Measurements from ENCODE around the gene ESYT1.

The ESYT1 gene

GRCh38 chr12:56118688-56119357 lies 9.2 kb upstream of the ESYT1 start:
- Histone ChIP-seq H3K27me3 (no peaks in the 10 kb centered on the region), H3K4me3 (peak overlapping the region; percentile 62 to 75), H3K27ac (peak overlapping the region; percentile 86 to 94), H3K4me1 (peaks cover 0 to 30% (median 24%) of the 10 kb centered on the region in 4 donors), H3K36me3 (peaks cover 20 to 29% (median 21%) of the 10 kb centered on the region in 3 donors), H3K9me3 (no peaks in the 10 kb centered on the region)
- intact Hi-C loops (cut with DNase I; ENCODE audit: low total_unique reads): loop anchor here (2.0 to 5.0 kb wide), 2 partner anchors 106 to 348 kb away; partner anchors contain the start of genes NABP2 and SPRYD4
- no peak for DNase-seq
- TF ChIP-seq CTCF (IDR thresholded peaks at IDR 0.05): no peak

GRCh38 chr12:56119361-56119796 lies 8.7 kb upstream of the ESYT1 start:
- no peaks in the 10 kb centered on the region for H3K27me3 ChIP-seq
- intact Hi-C loops (cut with DNase I; ENCODE audit: low total_unique reads): loop anchor here (2.0 to 5.0 kb wide), 2 partner anchors 105 to 348 kb away; partner anchors contain the start of genes NABP2 and SPRYD4

GRCh38 chr12:56120158-56120846 lies 7.8 kb upstream of the ESYT1 start:
- Histone ChIP-seq H3K9me3 (no peaks in the 10 kb centered on the region), H3K27ac (peak overlapping the region; percentile 86 to 94), H3K4me3 (no peak overlapping the region), H3K4me1 (peaks cover 0 to 31% (median 23%) of the 10 kb centered on the region in 4 donors), H3K36me3 (peaks cover 19 to 27% (median 21%) of the 10 kb centered on the region in 3 donors), H3K27me3 (no peaks in the 10 kb centered on the region)
- TF ChIP-seq CTCF (IDR thresholded peaks at IDR 0.05): no peak
- no peak for DNase-seq
- intact Hi-C loops (cut with DNase I; ENCODE audit: low total_unique reads): no loop called here

More at GRCh38 chr12:56119361-56119796, 8.7 kb upstream of the ESYT1 start:
- peaks cover 0 to 30% (median 24%) of the 10 kb centered on the region in 4 donors for H3K4me1 ChIP-seq
- H3K4me3 ChIP-seq: peak overlapping the region; percentile 62 to 75
- peak; percentile 83 to 94 for TF ChIP-seq CTCF (IDR thresholded peaks at IDR 0.05)
- peak; percentile 75 to 89 for DNase-seq
- no peaks in the 10 kb centered on the region for H3K9me3 ChIP-seq
- H3K36me3 ChIP-seq: peaks cover 19 to 27% (median 21%) of the 10 kb centered on the region in 3 donors
- H3K27ac ChIP-seq: peak overlapping the region; percentile 86 to 94

- peak overlapping the region; percentile 86 to 94 for H3K27ac ChIP-seq
- DNase-seq: no peak
- no peaks in the 10 kb centered on the region for H3K9me3 ChIP-seq
- no peak for TF ChIP-seq CTCF (IDR thresholded peaks at IDR 0.05)
- H3K4me3 ChIP-seq: no peak overlapping the region
- no peaks in the 10 kb centered on the region for H3K27me3 ChIP-seq
- peaks cover 5 to 42% (median 24%) of the 10 kb centered on the region in 4 donors for H3K4me1 ChIP-seq
- intact Hi-C loops (cut with DNase I; ENCODE audit: low total_unique reads): no loop called here
- H3K36me3 ChIP-seq: peaks cover 19 to 27% (median 21%) of the 10 kb centered on the region in 3 donors
Measured at GRCh38 chr12:56121204-56121870, 6.7 kb upstream of the ESYT1 start.

GRCh38 chr12:56122637-56123036 lies 5.4 kb upstream of the ESYT1 start:
- peaks cover 19 to 27% (median 21%) of the 10 kb centered on the region in 3 donors for H3K36me3 ChIP-seq
- peaks cover 5 to 53% (median 35%) of the 10 kb centered on the region in 4 donors for H3K4me1 ChIP-seq
- no peaks in the 10 kb centered on the region for H3K27me3 ChIP-seq
- no peaks in the 10 kb centered on the region for H3K9me3 ChIP-seq
- no peak for TF ChIP-seq CTCF (IDR thresholded peaks at IDR 0.05)
- intact Hi-C loops (cut with DNase I; ENCODE audit: low total_unique reads): no loop called here
- DNase-seq: no peak
- no peak overlapping the region for H3K4me3 ChIP-seq
- H3K27ac ChIP-seq: peak overlapping the region in 1 of 2 donors; percentile 94
